ENCODE data around the gene NUP98.

NUP98 gene

GRCh38 chr11:3635641-3636375 lies 161.5 kb downstream of the NUP98 start:
- no peaks in the 10 kb centered on the region for H3K9me3 ChIP-seq (ENCODE audit: insufficient read depth, low read length, severe bottlenecking)
- H3K4me3 ChIP-seq (ENCODE audit: low read depth in 1 of 2, low read length in 2 of 2) = no peak overlapping the region
- DNase-seq (no peak), ATAC-seq (ENCODE audit: insufficient read depth, low read depth) (no peak)
- no peaks in the 10 kb centered on the region for H4K20me1 ChIP-seq (ENCODE audit: insufficient read depth, low read length)
- no peaks in the 10 kb centered on the region for H3K36me3 ChIP-seq (ENCODE audit: insufficient read depth, low read length)
- H3K27ac ChIP-seq (ENCODE audit: low read length) = no peak overlapping the region
- H3K9ac ChIP-seq (ENCODE audit: low read depth, low read length) = no peak overlapping the region
- H2AFZ ChIP-seq (ENCODE audit: low read depth, low read length) = no peak overlapping the region
- H3K4me2 ChIP-seq (ENCODE audit: insufficient read depth, low read length) = no peak overlapping the region
- TF ChIP-seq EZH2 (IDR thresholded peaks at IDR 0.05; ENCODE audit: borderline replicate concordance, low read depth, low read length, severe bottlenecking) (no peak), CTCF (IDR thresholded peaks at IDR 0.05; ENCODE audit: borderline replicate concordance, extremely low read depth, low read length, poor library complexity, severe bottlenecking) (no peak)
- no peaks in the 10 kb centered on the region for H3K79me2 ChIP-seq (ENCODE audit: insufficient read depth, low read length)
- peaks cover 2% of the 10 kb centered on the region for H3K27me3 ChIP-seq (ENCODE audit: insufficient read depth, low read length, poor library complexity)
- no peaks in the 10 kb centered on the region for H3K4me1 ChIP-seq (ENCODE audit: insufficient read depth, low read length)

- Histone ChIP-seq H3K4me2 (ENCODE audit: insufficient read depth, low read length) (no peak overlapping the region), H3K27me3 (ENCODE audit: insufficient read depth, low read length, poor library complexity) (peaks cover 2% of the 10 kb centered on the region), H3K9ac (ENCODE audit: low read depth, low read length) (no peak overlapping the region), H2AFZ (ENCODE audit: low read depth, low read length) (no peak overlapping the region), H3K4me1 (ENCODE audit: insufficient read depth, low read length) (no peaks in the 10 kb centered on the region), H3K4me3 (ENCODE audit: low read depth in 1 of 2, low read length in 2 of 2) (no peak overlapping the region), H3K79me2 (ENCODE audit: insufficient read depth, low read length) (no peaks in the 10 kb centered on the region), H3K36me3 (ENCODE audit: insufficient read depth, low read length) (no peaks in the 10 kb centered on the region), H4K20me1 (ENCODE audit: insufficient read depth, low read length) (no peaks in the 10 kb centered on the region), H3K9me3 (ENCODE audit: insufficient read depth, low read length, severe bottlenecking) (no peaks in the 10 kb centered on the region), H3K27ac (ENCODE audit: low read length) (no peak overlapping the region)
- DNase-seq (no peak), ATAC-seq (ENCODE audit: insufficient read depth, low read depth) (no peak)
- TF ChIP-seq EZH2 (IDR thresholded peaks at IDR 0.05; ENCODE audit: borderline replicate concordance, low read depth, low read length, severe bottlenecking) = no peak
- TF ChIP-seq CTCF (IDR thresholded peaks at IDR 0.05; ENCODE audit: borderline replicate concordance, extremely low read depth, low read length, poor library complexity, severe bottlenecking) = no peak
These were observed 165.2 kb downstream of the NUP98 start for GRCh38 chr11:3632070-3632660.

GRCh38 chr11:3631331-3631730 lies 166.0 kb downstream of the NUP98 start:
- H3K9me3 ChIP-seq (ENCODE audit: insufficient read depth, low read length, severe bottlenecking) = no peaks in the 10 kb centered on the region
- H3K4me2 ChIP-seq (ENCODE audit: insufficient read depth, low read length) = no peak overlapping the region
- DNase-seq (no peak), ATAC-seq (ENCODE audit: insufficient read depth, low read depth) (no peak)
- H3K79me2 ChIP-seq (ENCODE audit: insufficient read depth, low read length) = no peaks in the 10 kb centered on the region
- TF ChIP-seq EZH2 (IDR thresholded peaks at IDR 0.05; ENCODE audit: borderline replicate concordance, low read depth, low read length, severe bottlenecking) (no peak), CTCF (IDR thresholded peaks at IDR 0.05; ENCODE audit: borderline replicate concordance, extremely low read depth, low read length, poor library complexity, severe bottlenecking) (no peak)
- H2AFZ ChIP-seq (ENCODE audit: low read depth, low read length) = no peak overlapping the region
- H3K9ac ChIP-seq (ENCODE audit: low read depth, low read length) = no peak overlapping the region
- H3K36me3 ChIP-seq (ENCODE audit: insufficient read depth, low read length) = no peaks in the 10 kb centered on the region
- no peak overlapping the region for H3K27ac ChIP-seq (ENCODE audit: low read length)
- no peak overlapping the region for H3K4me3 ChIP-seq (ENCODE audit: low read depth in 1 of 2, low read length in 2 of 2)
- no peaks in the 10 kb centered on the region for H3K4me1 ChIP-seq (ENCODE audit: insufficient read depth, low read length)
- no peaks in the 10 kb centered on the region for H4K20me1 ChIP-seq (ENCODE audit: insufficient read depth, low read length)
- peaks cover 2% of the 10 kb centered on the region for H3K27me3 ChIP-seq (ENCODE audit: insufficient read depth, low read length, poor library complexity)

Measured in DND-41 (cell line).